Karpas-422 (cell line): ENCODE measurements around the gene TSHZ2. TPM values are rescaled to one million over a fixed set of nuclear protein-coding genes. Genes with fewer than 3 reads are reported as not detected.

Experiments used
- DNase-seq: peaks from one replicate; pipeline ENCODE4 v3.0.0-alpha.2; 2015
- H2AFZ ChIP-seq: fragments of 200-600 bp; sonication (generic); 2 replicates; pipeline ENCODE4 v1.6.1; 2014; ENCODE audit warnings: antibody characterized with exemption, low read length, mixed read lengths
- H3K27ac ChIP-seq: fragments of 200-600 bp; sonication (generic); 2 replicates; pipeline ENCODE4 v1.5.1; 2014; ENCODE audit warnings: mild to moderate bottlenecking, low read length, moderate library complexity
- H3K27me3 ChIP-seq: fragments of 200-600 bp; sonication (generic); 2 replicates; pipeline ENCODE4 v1.6.1; 2014; ENCODE audit warnings: low read length, mixed read lengths
- H3K36me3 ChIP-seq: fragments of 200-600 bp; sonication (generic); 2 replicates; pipeline ENCODE4 v1.6.1; 2014; ENCODE audit warnings: low read length, mixed read lengths; ENCODE audit not compliant: insufficient read depth
- H3K4me1 ChIP-seq: fragments of 200-600 bp; sonication (generic); 2 replicates; pipeline ENCODE4 v1.6.1; 2014; ENCODE audit warnings: mild to moderate bottlenecking, low read length, mixed read lengths
- H3K4me2 ChIP-seq: fragments of 200-600 bp; sonication (generic); 2 replicates; pipeline ENCODE4 v1.6.1; 2014; ENCODE audit warnings: low read length, low read depth, mild to moderate bottlenecking; ENCODE audit not compliant: poor library complexity, severe bottlenecking
- H3K4me3 ChIP-seq: fragments of 200-600 bp; sonication (generic); 2 replicates; pipeline ENCODE4 v1.5.1; 2014; ENCODE audit warnings: mild to moderate bottlenecking, antibody characterized with exemption, low read length, mixed read lengths
- H3K79me2 ChIP-seq: fragments of 200-600 bp; sonication (generic); 2 replicates; pipeline ENCODE4 v1.6.1; 2014; ENCODE audit warnings: mild to moderate bottlenecking, low read length, mixed read lengths
- H3K9ac ChIP-seq: fragments of 200-600 bp; sonication (generic); 2 replicates; pipeline ENCODE4 v1.6.0; 2014; ENCODE audit warnings: low read length
- H3K9me2 ChIP-seq: fragments of 200-600 bp; sonication (generic), shearing (Covaris generic); replicated peaks from 2 replicates; pipeline ENCODE4 v1.6.0; 2014; ENCODE audit warnings: mild to moderate bottlenecking, low read length, moderate library complexity; ENCODE audit not compliant: insufficient read depth
- H3K9me3 ChIP-seq: fragments of 300-700, 200-600 bp; sonication (generic); 2 replicates; pipeline ENCODE4 v1.6.1; 2014; ENCODE audit warnings: low read length, mixed read lengths
- H4K20me1 ChIP-seq: fragments of 200-600 bp; sonication (generic); 2 replicates; pipeline ENCODE4 v1.6.1; 2014; ENCODE audit warnings: mild to moderate bottlenecking, antibody characterized with exemption, low read length, low read depth; ENCODE audit not compliant: insufficient read depth
- total RNA-seq: library from RNA; depleted of rRNA; stranded (reverse); fragments of >200 nt; shearing (Covaris generic); gene quantifications from 2 replicates; pipeline ENCODE4 v1.2.3, GENCODE V29; 2014; ENCODE audit warnings: low replicate concordance

The TSHZ2 gene
- total RNA-seq, 1 experiment from 2014 or later, result not detected

GRCh38 chr20:53171065-53171464 is 198.9 kb downstream of the TSHZ2 start:
- H3K9ac ChIP-seq, result no peak overlapping the region
- DNase-seq, result no peak
- no peaks in the 10 kb centered on the region for H3K9me2 ChIP-seq
- no peaks in the 10 kb centered on the region for H3K36me3 ChIP-seq
- H3K27ac ChIP-seq, result no peak overlapping the region
- H3K9me3 ChIP-seq, result peaks cover 11% of the 10 kb centered on the region
- H3K4me1 ChIP-seq, result no peaks in the 10 kb centered on the region
- no peaks in the 10 kb centered on the region for H3K27me3 ChIP-seq
- no peaks in the 10 kb centered on the region for H4K20me1 ChIP-seq
- H2AFZ ChIP-seq, result no peak overlapping the region
- no peaks in the 10 kb centered on the region for H3K79me2 ChIP-seq
- no peak overlapping the region for H3K4me3 ChIP-seq
- H3K4me2 ChIP-seq, result no peak overlapping the region

GRCh38 chr20:53174454-53174853 is 202.3 kb downstream of the TSHZ2 start:
- no peak overlapping the region for H3K4me2 ChIP-seq
- H3K36me3 ChIP-seq, result no peaks in the 10 kb centered on the region
- H3K9ac ChIP-seq, result no peak overlapping the region
- no peak overlapping the region for H2AFZ ChIP-seq
- no peak overlapping the region for H3K27ac ChIP-seq
- no peak for DNase-seq
- no peaks in the 10 kb centered on the region for H4K20me1 ChIP-seq
- no peaks in the 10 kb centered on the region for H3K9me2 ChIP-seq
- H3K27me3 ChIP-seq, result no peaks in the 10 kb centered on the region
- no peak overlapping the region for H3K4me3 ChIP-seq
- peaks cover 13% of the 10 kb centered on the region for H3K9me3 ChIP-seq
- H3K4me1 ChIP-seq, result no peaks in the 10 kb centered on the region
- H3K79me2 ChIP-seq, result no peaks in the 10 kb centered on the region

GRCh38 chr20:53175135-53175780 is 203.1 kb downstream of the TSHZ2 start:
- H3K9me3 ChIP-seq, result peaks cover 13% of the 10 kb centered on the region
- H3K27me3 ChIP-seq, result no peaks in the 10 kb centered on the region
- no peak overlapping the region for H2AFZ ChIP-seq
- H4K20me1 ChIP-seq, result no peaks in the 10 kb centered on the region
- H3K27ac ChIP-seq, result no peak overlapping the region
- no peaks in the 10 kb centered on the region for H3K9me2 ChIP-seq
- H3K36me3 ChIP-seq, result no peaks in the 10 kb centered on the region
- H3K4me1 ChIP-seq, result no peaks in the 10 kb centered on the region
- H3K79me2 ChIP-seq, result no peaks in the 10 kb centered on the region
- H3K4me3 ChIP-seq, result no peak overlapping the region
- H3K9ac ChIP-seq, result no peak overlapping the region
- no peak for DNase-seq
- no peak overlapping the region for H3K4me2 ChIP-seq

GRCh38 chr20:53176134-53176533 is 204.0 kb downstream of the TSHZ2 start:
- Histone ChIP-seq H2AFZ (no peak overlapping the region), H3K27me3 (no peaks in the 10 kb centered on the region), H3K4me1 (no peaks in the 10 kb centered on the region), H3K36me3 (no peaks in the 10 kb centered on the region), H3K9me2 (no peaks in the 10 kb centered on the region), H3K4me3 (no peak overlapping the region), H3K4me2 (no peak overlapping the region), H4K20me1 (no peaks in the 10 kb centered on the region), H3K27ac (no peak overlapping the region), H3K9me3 (peaks cover 13% of the 10 kb centered on the region), H3K9ac (no peak overlapping the region), H3K79me2 (no peaks in the 10 kb centered on the region)
- no peak for DNase-seq

- Histone ChIP-seq H3K9me3 (peaks cover 10% of the 10 kb centered on the region), H3K4me2 (no peak overlapping the region), H2AFZ (no peak overlapping the region), H3K9me2 (no peaks in the 10 kb centered on the region), H3K36me3 (no peaks in the 10 kb centered on the region), H3K4me1 (no peaks in the 10 kb centered on the region), H3K79me2 (no peaks in the 10 kb centered on the region), H3K27ac (no peak overlapping the region), H4K20me1 (no peaks in the 10 kb centered on the region), H3K4me3 (no peak overlapping the region), H3K27me3 (no peaks in the 10 kb centered on the region), H3K9ac (no peak overlapping the region)
- no peak for DNase-seq
These were observed 205.5 kb downstream of the TSHZ2 start for GRCh38 chr20:53177687-53178086.

GRCh38 chr20:53179749-53180148 is 207.6 kb downstream of the TSHZ2 start:
- Histone ChIP-seq H3K27ac (no peak overlapping the region), H3K9me3 (peaks cover 7% of the 10 kb centered on the region; the same call in 1 of the 2 replicates), H3K27me3 (no peaks in the 10 kb centered on the region), H2AFZ (no peak overlapping the region), H4K20me1 (no peaks in the 10 kb centered on the region), H3K4me1 (no peaks in the 10 kb centered on the region), H3K79me2 (no peaks in the 10 kb centered on the region), H3K9me2 (no peaks in the 10 kb centered on the region), H3K36me3 (no peaks in the 10 kb centered on the region), H3K4me2 (no peak overlapping the region), H3K4me3 (no peak overlapping the region), H3K9ac (no peak overlapping the region)
- no peak for DNase-seq

- H3K27ac ChIP-seq, result no peak overlapping the region
- no peaks in the 10 kb centered on the region for H3K36me3 ChIP-seq
- no peak overlapping the region for H3K4me2 ChIP-seq
- H3K9me3 ChIP-seq, result peaks cover 7% of the 10 kb centered on the region; the same call in 1 of the 2 replicates
- H2AFZ ChIP-seq, result no peak overlapping the region
- H4K20me1 ChIP-seq, result no peaks in the 10 kb centered on the region
- H3K27me3 ChIP-seq, result no peaks in the 10 kb centered on the region
- no peaks in the 10 kb centered on the region for H3K9me2 ChIP-seq
- H3K79me2 ChIP-seq, result no peaks in the 10 kb centered on the region
- no peak overlapping the region for H3K4me3 ChIP-seq
- DNase-seq, result no peak
- no peaks in the 10 kb centered on the region for H3K4me1 ChIP-seq
- no peak overlapping the region for H3K9ac ChIP-seq
These were observed 208.8 kb downstream of the TSHZ2 start for GRCh38 chr20:53180928-53181362.

GRCh38 chr20:53181866-53182376 is 209.8 kb downstream of the TSHZ2 start:
- Histone ChIP-seq H3K79me2 (no peaks in the 10 kb centered on the region), H4K20me1 (no peaks in the 10 kb centered on the region), H3K27ac (no peak overlapping the region), H2AFZ (no peak overlapping the region), H3K4me2 (no peak overlapping the region), H3K9me2 (no peaks in the 10 kb centered on the region), H3K4me3 (no peak overlapping the region), H3K9ac (no peak overlapping the region), H3K4me1 (no peaks in the 10 kb centered on the region), H3K36me3 (no peaks in the 10 kb centered on the region), H3K9me3 (peaks cover 7% of the 10 kb centered on the region; the same call in 1 of the 2 replicates), H3K27me3 (no peaks in the 10 kb centered on the region)
- DNase-seq, result no peak
